Ovary (tissue), 3 donors: ENCODE data around the gene RUSF1.

Experiments used
- POLR2A ChIP-seq: fragments of 450-650 bp; IDR thresholded peaks from one replicate; pipeline ENCODE4 v1.6.1; 2017; ENCODE audit warnings: antibody characterized with exemption, mild to moderate bottlenecking, moderate library complexity
- TF ChIP-seq, protein P1 (sequence below), 3 donors: fragments of 450-650 bp in 2 of 3; fragments of 200-600 bp in 1 of 3; IDR thresholded peaks; one replicate each; pipeline versions ENCODE4 v1.5.1 to v1.8.0; 2016 to 2022; ENCODE audit warnings: antibody characterized with exemption in 3 of 3, mild to moderate bottlenecking in 1 of 3
- donor health status: DM: no; HTN: no; CAD: no.

DNA sequence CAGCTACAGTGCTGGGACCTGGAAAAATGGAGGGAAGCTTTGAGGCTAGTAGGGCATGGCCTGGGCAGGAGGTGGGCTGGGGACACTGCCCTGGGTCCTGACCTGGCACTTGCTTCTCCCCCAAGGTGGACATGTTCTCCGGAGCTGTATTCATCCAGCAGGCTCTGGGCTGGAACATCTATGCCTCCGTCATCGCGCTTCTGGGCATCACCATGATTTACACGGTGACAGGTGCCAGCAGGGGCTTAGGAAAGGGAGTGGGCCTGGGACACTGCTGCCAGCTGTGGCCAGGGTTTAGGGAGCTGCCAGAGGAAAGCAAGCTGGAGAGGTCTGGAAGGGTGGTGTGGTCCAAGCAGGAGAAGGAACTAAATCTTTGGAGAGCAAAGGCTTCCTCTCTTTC is 22.1 kb downstream of the RUSF1 start:
- TF ChIP-seq, protein P1, sequence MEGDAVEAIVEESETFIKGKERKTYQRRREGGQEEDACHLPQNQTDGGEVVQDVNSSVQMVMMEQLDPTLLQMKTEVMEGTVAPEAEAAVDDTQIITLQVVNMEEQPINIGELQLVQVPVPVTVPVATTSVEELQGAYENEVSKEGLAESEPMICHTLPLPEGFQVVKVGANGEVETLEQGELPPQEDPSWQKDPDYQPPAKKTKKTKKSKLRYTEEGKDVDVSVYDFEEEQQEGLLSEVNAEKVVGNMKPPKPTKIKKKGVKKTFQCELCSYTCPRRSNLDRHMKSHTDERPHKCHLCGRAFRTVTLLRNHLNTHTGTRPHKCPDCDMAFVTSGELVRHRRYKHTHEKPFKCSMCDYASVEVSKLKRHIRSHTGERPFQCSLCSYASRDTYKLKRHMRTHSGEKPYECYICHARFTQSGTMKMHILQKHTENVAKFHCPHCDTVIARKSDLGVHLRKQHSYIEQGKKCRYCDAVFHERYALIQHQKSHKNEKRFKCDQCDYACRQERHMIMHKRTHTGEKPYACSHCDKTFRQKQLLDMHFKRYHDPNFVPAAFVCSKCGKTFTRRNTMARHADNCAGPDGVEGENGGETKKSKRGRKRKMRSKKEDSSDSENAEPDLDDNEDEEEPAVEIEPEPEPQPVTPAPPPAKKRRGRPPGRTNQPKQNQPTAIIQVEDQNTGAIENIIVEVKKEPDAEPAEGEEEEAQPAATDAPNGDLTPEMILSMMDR (IDR thresholded peaks at IDR 0.05), result no peak
- no peak for TF ChIP-seq POLR2A
